T-helper 2 cell treated with Interferon-gamma antibody and Interleukin-4, amounts not matched to agents 100 ng/mL and 5 ng/mL, for 36 hours (primary cell): ENCODE measurements around the gene BACE2. TPM values are rescaled to one million over a fixed set of nuclear protein-coding genes. Genes with fewer than 3 reads are reported as not detected.

Source experiments
- intact Hi-C: fragments of 100-400 bp; cut with micrococcal nuclease; formaldehyde crosslinking; loops from one replicate; pipeline ENCODE4 v1.15.1; 2023
- total RNA-seq: library from RNA; stranded (reverse); gene quantifications from 2 replicates; pipeline ENCODE4 v1.2.3, GENCODE V29; 2022

The BACE2 gene
- total RNA-seq, 1 donor from 2014 or later = 5.5 TPM

GRCh38 chr21:41318218-41318617, 150.3 kb downstream of the BACE2 start:
- intact Hi-C loops = no loop called here

- intact Hi-C loops = no loop called here
These were observed 151.3 kb downstream of the BACE2 start for GRCh38 chr21:41319273-41319672.

DNA sequence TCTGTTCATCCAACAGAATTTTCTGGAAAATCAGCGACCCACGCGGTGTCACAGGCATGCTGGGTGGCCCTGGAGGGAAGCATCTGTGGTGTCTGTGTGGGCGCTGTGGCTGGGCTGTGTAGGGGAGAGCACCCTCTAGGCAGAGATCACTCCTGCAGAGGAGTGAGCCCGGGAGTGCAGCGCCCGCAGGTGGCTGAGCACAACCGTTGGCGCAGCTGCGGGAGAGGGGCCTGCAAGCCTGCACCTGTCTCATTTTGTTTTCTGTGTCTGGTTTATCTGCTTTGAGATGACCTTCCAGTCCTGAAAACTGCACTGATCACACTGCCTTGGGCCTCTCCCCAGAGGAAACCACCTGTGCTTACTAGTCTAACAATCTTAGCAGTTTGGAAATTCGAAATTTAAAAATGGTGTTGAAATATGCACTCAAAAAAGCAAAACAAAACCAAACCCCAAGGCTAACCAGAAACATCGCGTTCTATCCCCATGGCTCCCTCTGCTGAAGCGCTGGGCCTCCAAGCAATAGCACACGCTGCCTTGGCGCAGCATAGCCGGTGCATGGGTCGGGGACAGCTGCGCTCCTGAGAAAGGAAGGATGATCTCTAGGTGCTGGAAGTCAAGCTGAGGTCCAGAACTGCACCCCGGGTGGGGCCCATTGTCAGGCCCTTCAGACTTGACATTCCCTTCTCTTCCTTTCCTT, 153.4 kb downstream of the BACE2 start:
- intact Hi-C loops = no loop called here

DNA sequence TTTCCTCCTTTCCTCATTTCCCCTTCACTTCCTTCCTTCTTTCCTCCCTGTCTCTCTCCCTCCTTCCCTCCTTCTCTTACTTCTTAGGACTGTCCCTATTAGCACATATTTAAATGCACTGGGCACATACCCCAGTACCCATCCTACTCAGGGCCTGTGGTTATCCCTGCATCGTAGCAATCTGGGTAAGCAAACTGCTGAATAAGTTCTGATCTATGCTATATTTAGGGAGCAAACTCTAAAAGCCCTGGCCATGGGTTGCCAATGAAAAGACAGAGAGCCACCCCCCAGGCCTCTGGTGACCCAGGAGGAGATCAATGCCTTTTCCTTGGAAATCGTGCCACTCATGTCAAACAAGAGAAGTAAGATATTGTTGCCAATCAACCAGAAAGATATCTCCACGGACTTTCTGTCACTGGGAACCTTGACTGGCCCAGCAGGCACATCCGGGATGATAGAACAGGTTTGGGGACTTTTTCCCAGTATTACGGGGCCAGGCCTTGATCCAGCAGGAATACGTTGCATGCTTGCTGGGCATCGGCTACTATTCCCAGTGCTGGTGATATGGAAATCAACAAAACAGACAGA, 154.0 kb downstream of the BACE2 start:
- intact Hi-C loops = no loop called here

GRCh38 chr21:41322496-41323382, 154.8 kb downstream of the BACE2 start:
- intact Hi-C loops = no loop called here

DNA sequence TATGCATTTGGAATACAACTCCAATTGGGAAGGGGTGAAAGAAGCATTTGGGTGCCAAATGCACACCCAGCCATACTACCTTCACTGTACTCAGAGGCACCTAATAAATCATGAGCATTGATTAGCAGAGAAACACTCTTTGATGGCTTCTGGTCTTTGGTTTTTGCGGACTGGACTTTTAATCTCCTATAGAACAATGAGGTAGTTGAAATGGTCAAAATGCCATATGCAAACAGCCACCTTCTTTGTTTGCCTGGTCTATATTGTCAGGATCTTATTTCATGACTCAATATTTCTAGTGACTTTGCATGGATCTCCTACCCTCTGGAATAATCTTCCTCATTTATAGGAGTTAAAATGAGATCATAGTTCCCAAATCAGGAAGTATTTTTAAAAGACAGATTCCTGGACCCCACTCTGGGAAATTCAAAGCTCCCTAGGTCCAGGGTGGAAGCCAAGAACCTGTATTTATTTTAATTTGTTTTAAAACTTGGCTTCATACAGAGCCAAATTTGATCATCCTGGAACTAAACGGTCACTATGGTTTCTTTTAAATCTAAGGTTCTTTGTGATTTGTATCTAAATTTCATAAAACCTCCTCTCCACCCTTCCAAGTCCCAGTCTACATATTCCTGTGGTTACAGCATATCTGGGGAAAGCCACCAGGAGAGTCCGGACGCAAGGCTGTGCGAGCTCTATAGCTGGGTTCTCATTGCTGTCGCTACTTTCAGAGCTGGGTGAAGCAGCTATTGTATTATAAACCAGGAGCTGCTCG, 157.4 kb downstream of the BACE2 start:
- intact Hi-C loops = no loop called here

- intact Hi-C loops = no loop called here
These were observed 158.6 kb downstream of the BACE2 start for GRCh38 chr21:41326414-41327080.

GRCh38 chr21:41327753-41328152, 159.8 kb downstream of the BACE2 start:
- intact Hi-C loops = no loop called here

- intact Hi-C loops = no loop called here
These were observed 161.0 kb downstream of the BACE2 start for GRCh38 chr21:41328660-41329607.

Other genes with a start within 250 kb of the BACE2 start
- gene FAM3B, start 148.6 kb downstream of the BACE2 start, total RNA-seq = not detected in 2 replicates
- 30.3 and 31.1 TPM in 2 replicates for gene MX2, start 193.9 kb downstream of the BACE2 start, total RNA-seq